HG02642 (cell line): ENCODE measurements around the gene GBP1.
"Not testable (repeated sequence)": the region's sequence is repeated elsewhere in the genome, so short reads cannot be mapped to it uniquely, and the experiment has no call there.

Experiments
- ATAC-seq: cut with Tn5 transposase; IDR thresholded peaks from one replicate; pipeline ENCODE4 v1.9.1; 2021; ENCODE audit warnings: mild to moderate bottlenecking; ENCODE audit not compliant: unreplicated experiment, poor library complexity

The GBP1 gene

GRCh38 chr1:89065079-89065868, at the start of gene GBP1:
Gene GBP1 (minus strand): TSS chr1:89065208. CDS start chr1:89063234, 1,974 bp downstream.
- peak; percentile 59 for ATAC-seq

GRCh38 chr1:89114662-89115061, 49.7 kb upstream of the GBP1 start:
- ATAC-seq: no peak

DNA sequence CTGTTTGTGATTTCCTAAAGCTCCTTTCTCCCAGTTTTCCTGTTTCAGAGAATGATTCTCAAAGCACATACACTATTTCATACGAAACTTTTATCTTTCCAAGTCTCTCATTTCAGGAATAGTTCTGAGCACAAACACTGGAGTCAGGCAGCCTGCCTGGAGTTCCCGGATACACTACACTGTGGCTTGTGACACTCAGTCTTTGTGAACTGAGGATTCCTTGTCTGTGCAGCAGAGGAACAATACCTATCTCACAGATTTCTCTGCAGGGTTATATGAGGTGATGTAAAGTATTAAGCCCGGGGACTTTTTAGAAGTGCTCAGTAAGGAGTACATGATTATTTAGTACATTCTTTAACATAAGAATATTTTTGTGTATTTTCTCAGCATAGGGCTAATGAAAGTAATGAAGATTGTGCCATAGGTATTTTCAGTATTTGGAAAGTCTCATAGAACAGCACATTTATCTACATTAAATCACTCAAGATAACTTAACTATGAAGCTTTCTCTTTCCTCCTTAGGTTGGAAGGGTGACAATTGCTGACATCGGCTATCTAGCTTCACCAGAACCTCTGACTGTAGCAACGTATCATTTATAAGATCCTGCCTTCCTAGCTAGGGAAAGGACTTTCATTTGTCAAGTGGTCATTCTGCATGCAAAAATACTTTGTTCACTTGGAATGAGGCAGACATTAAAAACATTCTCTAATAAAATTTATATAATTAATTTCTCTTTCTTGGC, 48.0 kb upstream of the GBP1 start:
- no peak for ATAC-seq

DNA sequence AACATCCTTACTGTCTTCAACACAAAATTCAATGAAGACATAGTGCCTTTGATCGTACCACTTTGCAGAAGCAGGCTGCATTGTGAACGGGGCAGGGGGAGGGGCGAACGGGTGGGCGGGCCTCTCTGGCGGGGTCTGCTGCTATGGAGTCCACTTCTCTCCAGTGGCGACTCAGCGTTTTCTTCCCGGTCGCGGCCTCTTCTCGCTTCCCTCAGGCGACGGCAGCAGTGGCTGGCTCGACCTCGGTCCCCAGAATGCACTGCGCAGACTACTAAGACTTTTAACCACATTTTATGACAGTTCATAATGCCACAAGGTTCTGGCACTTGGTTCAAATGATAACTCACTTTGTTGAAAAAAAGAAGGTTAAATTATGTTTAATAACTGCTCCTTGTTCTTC, 39.7 kb upstream of the GBP1 start:
- ATAC-seq: no peak

DNA sequence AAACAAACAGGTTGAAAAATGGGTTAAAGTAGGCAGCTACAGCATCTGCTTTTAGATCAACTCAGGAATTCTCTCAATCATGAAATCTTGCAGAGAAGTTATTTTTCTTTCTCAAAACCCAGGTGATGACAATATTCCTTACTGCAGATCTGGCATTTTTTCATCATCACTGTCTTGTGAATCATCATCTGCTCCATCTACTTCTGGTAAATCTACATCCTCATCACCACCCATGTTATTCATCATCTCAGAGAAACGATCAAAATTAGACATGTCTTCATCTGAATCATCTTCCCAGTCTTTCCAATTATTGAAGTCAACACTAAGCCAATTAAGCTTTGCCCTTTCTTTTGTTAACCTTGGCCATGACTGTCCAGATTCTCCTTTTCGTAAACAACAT, 39.1 kb upstream of the GBP1 start:
- no peak for ATAC-seq

DNA sequence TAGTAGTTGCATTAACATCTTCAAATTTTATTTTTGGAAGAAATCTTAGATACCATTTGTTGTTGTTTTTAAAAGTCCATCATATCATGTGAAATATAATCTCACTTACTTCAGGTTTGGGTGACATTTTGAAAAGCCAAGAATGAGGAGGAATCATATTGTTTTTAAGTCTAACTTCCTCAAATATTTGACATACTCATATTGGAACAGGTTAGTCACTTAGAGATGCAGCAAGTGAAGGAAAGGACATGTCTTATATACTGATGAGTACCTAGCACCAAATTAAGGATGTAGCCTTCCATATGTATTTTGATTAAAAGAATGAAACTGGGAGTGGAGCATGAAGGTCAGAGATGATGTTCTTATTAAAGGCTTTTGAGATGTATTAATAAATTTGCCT, 37.0 kb upstream of the GBP1 start:
- no peak for ATAC-seq

- no peak for ATAC-seq
These were observed 35.4 kb upstream of the GBP1 start for GRCh38 chr1:89100412-89100811.

DNA sequence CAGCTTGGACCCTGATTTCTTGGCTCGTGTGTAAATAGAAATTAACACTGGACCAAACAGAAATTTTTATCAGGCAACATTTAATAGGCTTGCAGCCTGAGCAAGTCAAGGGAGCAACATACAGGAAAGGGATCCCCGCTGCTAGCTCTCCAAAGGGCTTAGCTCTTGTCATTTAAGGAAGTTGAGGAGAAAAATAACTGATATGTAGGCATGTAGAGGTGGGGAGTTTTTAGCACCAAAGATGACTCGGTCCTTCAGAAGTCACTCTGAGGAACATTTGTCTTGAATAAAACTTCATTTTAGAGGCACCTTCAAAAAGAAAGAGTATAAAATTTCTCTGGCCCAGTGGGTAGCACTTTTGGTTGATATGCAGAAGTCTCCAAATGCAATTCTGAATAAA, 33.8 kb upstream of the GBP1 start:
- ATAC-seq: no peak

GRCh38 chr1:89095737-89096136, 30.7 kb upstream of the GBP1 start:
- no peak for ATAC-seq

GRCh38 chr1:89089962-89090361, 25.0 kb upstream of the GBP1 start:
- ATAC-seq: no peak

GRCh38 chr1:89088572-89088971, 23.6 kb upstream of the GBP1 start:
- no peak for ATAC-seq

DNA sequence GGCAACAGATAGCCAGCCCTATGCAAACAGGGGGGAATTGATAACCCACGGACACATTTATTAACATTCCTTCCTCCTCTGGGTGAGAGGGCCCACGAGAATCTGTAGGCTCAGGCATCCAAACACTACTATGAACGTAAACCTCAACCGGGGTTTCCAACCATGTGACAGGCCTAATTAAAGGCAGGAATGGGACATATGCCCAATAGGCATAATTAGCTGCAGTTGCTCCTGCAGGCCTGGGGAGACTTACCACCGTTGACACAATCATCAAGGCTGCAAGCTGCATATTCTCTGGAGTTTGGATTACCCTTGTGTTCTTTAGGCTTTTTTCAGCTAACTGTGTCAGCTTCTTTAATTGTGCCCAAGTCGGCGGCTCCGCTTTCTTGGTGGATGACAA, 22.2 kb upstream of the GBP1 start:
- no peak for ATAC-seq

DNA sequence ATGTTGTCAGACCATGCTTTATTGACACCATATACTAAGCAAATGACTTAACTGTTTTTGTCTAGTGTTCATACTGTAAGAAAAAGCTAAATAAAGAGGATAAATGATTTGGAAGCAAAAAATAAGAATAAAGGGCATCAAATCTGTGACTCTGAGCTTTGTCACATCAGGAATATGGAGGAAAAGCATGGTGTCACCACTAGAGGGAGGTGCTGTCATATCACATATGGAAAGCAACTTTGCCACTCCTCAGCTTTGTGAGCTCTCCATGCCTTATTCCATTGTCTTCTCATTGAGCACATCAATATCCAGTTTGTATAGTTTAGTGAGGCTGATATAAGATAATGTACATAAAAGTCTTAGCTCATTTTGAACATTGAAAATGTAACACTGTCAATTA, 20.8 kb upstream of the GBP1 start:
- no peak for ATAC-seq

- no peak for ATAC-seq
These were observed 16.0 kb upstream of the GBP1 start for GRCh38 chr1:89081005-89081404.

- not testable (repeated sequence) for ATAC-seq
These were observed 15.1 kb upstream of the GBP1 start for GRCh38 chr1:89080068-89080467.

- ATAC-seq: not testable (repeated sequence)
These were observed 7.6 kb upstream of the GBP1 start for GRCh38 chr1:89072466-89073065.

- no peak for ATAC-seq
These were observed 5.5 kb upstream of the GBP1 start for GRCh38 chr1:89070509-89070908.

- no peak for ATAC-seq
These were observed 4.9 kb upstream of the GBP1 start for GRCh38 chr1:89069951-89070350.

GRCh38 chr1:89068291-89068690, 3.3 kb upstream of the GBP1 start:
- no peak for ATAC-seq

- peak; percentile 49 for ATAC-seq
These were observed 376 bp downstream of the GBP1 start for GRCh38 chr1:89064632-89065031.

DNA sequence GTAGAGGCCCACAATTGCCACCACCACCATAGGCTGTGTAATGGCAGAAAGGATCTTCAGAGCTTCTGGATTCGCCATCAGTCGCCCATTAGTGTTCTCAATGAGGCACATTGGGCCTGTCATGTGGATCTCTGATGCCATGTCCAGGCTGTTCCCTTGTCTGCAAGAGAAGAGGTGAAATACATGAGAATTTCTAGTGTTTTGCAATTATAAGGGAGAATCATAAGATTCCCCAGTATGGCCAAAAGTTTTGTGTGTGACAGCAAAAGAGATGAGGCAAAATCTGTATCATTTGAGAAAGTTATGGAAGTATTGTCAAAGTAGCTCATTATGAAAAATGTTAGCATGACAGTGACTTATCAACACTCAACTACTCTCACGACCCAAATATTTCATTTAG, 1.9 kb downstream of the GBP1 start:
- no peak for ATAC-seq
